Activated CD4-positive, alpha-beta memory T cell treated with anti-CD3 and anti-CD28 coated beads, Interleukin-2, amount 10 ng/mL, durations not matched to agents 7 days and 5 days (primary cell): ENCODE results near the gene MAP3K6. TPM values are rescaled to one million over a fixed set of nuclear protein-coding genes. Genes with fewer than 3 reads are reported as not detected.
"Not testable (repeated sequence)": the region's sequence is repeated elsewhere in the genome, so short reads cannot be mapped to it uniquely, and the experiment has no call there.

Source experiments
- CTCF ChIA-PET: fragments of 350-600 bp; sonication (Branson Sonifier 250); formaldehyde crosslinking; loops from one replicate; lab custom pipeline; 2021; ENCODE audit warnings: antibody characterized with exemption, inconsistent platforms; lab: Charles Lee
- POLR2A ChIA-PET: fragments of 350-600 bp; sonication (Branson Sonifier 250); formaldehyde crosslinking; loops from one replicate; lab custom pipeline; 2021; ENCODE audit warnings: antibody characterized with exemption; lab: Charles Lee
- DNase-seq: peaks from one replicate; pipeline ENCODE4 v3.0.0-alpha.2; 2020
- H3K27ac Mint-ChIP-seq: one replicate; pipeline ENCODE4 v1.8.0; 2021; ENCODE audit warnings: mild to moderate bottlenecking, mixed read lengths
- H3K27me3 Mint-ChIP-seq: one replicate; pipeline ENCODE4 v1.8.0; 2021; ENCODE audit warnings: mixed read lengths
- H3K36me3 Mint-ChIP-seq: one replicate; pipeline ENCODE4 v1.8.0; 2021; ENCODE audit warnings: low read depth, mixed read lengths
- H3K4me1 Mint-ChIP-seq: one replicate; pipeline ENCODE4 v1.8.0; 2021; ENCODE audit warnings: mixed read lengths
- H3K4me3 Mint-ChIP-seq: one replicate; pipeline ENCODE4 v1.8.0; 2021; ENCODE audit warnings: mild to moderate bottlenecking, mixed read lengths
- H3K9me3 Mint-ChIP-seq: one replicate; pipeline ENCODE4 v1.8.0; 2021; ENCODE audit warnings: mixed read lengths
- total RNA-seq, 2 experiments: library from RNA; stranded (reverse); gene quantifications; one replicate each; pipeline ENCODE4 v1.2.3, GENCODE V29; 2021

Gene MAP3K6
- total RNA-seq, 2 experiments from 2014 or later: 10.5 to 11.1 TPM

- Mint-ChIP-seq H3K27ac (no peak overlapping the region), H3K27me3 (no peaks in the 10 kb centered on the region), H3K4me1 (peaks cover 23% of the 10 kb centered on the region), H3K9me3 (no peaks in the 10 kb centered on the region), H3K36me3 (no peaks in the 10 kb centered on the region), H3K4me3 (peak overlapping the region; percentile 31)
- POLR2A ChIA-PET: interaction anchor here (0.9 to 4.9 kb wide), 4 partner anchors 16 to 262 kb away, joined by 3 to 24 read pairs (median 4); no protein-coding TSS in a partner anchor
- CTCF ChIA-PET: interaction anchor here (0.6 to 6.6 kb wide), 14 partner anchors 8 to 269 kb away, joined by 3 to 133 read pairs (median 6); partner anchors contain the start of genes AHDC1, MAP3K6 and SYTL1
- DNase-seq: no peak
Observed at GRCh38 chr1:27394282-27394658, 27.5 kb upstream of the MAP3K6 start.

- peaks cover 23% of the 10 kb centered on the region for H3K4me1 Mint-ChIP-seq
- no peak overlapping the region for H3K27ac Mint-ChIP-seq
- no peaks in the 10 kb centered on the region for H3K36me3 Mint-ChIP-seq
- DNase-seq: no peak
- ChIA-PET CTCF (interaction anchor here (1.1 to 6.6 kb wide), 6 partner anchors 8 to 97 kb away, joined by 3 to 133 read pairs (median 8); partner anchors contain the start of gene SYTL1), POLR2A (interaction anchor here (1.1 to 4.9 kb wide), 2 partner anchors 28 to 94 kb away, joined by 5 to 24 read pairs; partner anchors contain the start of gene MAP3K6)
- H3K9me3 Mint-ChIP-seq: no peaks in the 10 kb centered on the region
- H3K27me3 Mint-ChIP-seq: no peaks in the 10 kb centered on the region
- H3K4me3 Mint-ChIP-seq: peak overlapping the region; percentile 74
Observed at GRCh38 chr1:27393641-27394281, 27.0 kb upstream of the MAP3K6 start.

- CTCF ChIA-PET: interaction anchor here (1.2 to 6.6 kb wide), 2 partner anchors 10 to 96 kb away, joined by 3 to 133 read pairs; no protein-coding TSS in a partner anchor
- H3K36me3 Mint-ChIP-seq: no peaks in the 10 kb centered on the region
- DNase-seq: no peak
- peak overlapping the region; percentile 74 for H3K4me3 Mint-ChIP-seq
- peaks cover 25% of the 10 kb centered on the region for H3K4me1 Mint-ChIP-seq
- H3K27ac Mint-ChIP-seq: peak overlapping the region; percentile 54
- POLR2A ChIA-PET: interaction anchor here (1.1 to 4.9 kb wide), 2 partner anchors 27 to 93 kb away, joined by 5 to 24 read pairs; partner anchors contain the start of gene MAP3K6
- H3K9me3 Mint-ChIP-seq: no peaks in the 10 kb centered on the region
- H3K27me3 Mint-ChIP-seq: peaks cover 3% of the 10 kb centered on the region
Observed at GRCh38 chr1:27392778-27393635, 26.2 kb upstream of the MAP3K6 start.

GRCh38 chr1:27392096-27392777 lies 25.5 kb upstream of the MAP3K6 start, which contains the start of gene GPR3:
TSS of gene GPR3 (plus strand) at chr1:27392622. CDS start at chr1:27393799, 1,177 bp downstream.
- H3K27ac Mint-ChIP-seq: peak within 1 kb of the TSS; percentile 54
- H3K4me1 Mint-ChIP-seq: peaks cover 25% of the 10 kb centered on the region
- CTCF ChIA-PET: interaction anchor here (1.0 to 2.7 kb wide), 6 partner anchors 26 to 216 kb away, joined by 4 to 20 read pairs (median 10); partner anchors contain the start of gene MAP3K6
- POLR2A ChIA-PET: interaction anchor here (1.0 to 1.8 kb wide), 4 partner anchors 10 to 94 kb away, joined by 3 to 5 read pairs (median 4); no protein-coding TSS in a partner anchor
- H3K27me3 Mint-ChIP-seq: peaks cover 3% of the 10 kb centered on the region
- peak; percentile 95 for DNase-seq
- no peaks in the 10 kb centered on the region for H3K36me3 Mint-ChIP-seq
- H3K9me3 Mint-ChIP-seq: no peaks in the 10 kb centered on the region
- H3K4me3 Mint-ChIP-seq: peak within 1 kb of the TSS; percentile 74

GRCh38 chr1:27391511-27392095 lies 24.8 kb upstream of the MAP3K6 start:
- DNase-seq: no peak
- H3K27me3 Mint-ChIP-seq: peaks cover 6% of the 10 kb centered on the region
- ChIA-PET POLR2A (interaction anchor here (1.0 to 1.8 kb wide), 6 partner anchors 9 to 97 kb away, joined by 3 to 5 read pairs (median 3); no protein-coding TSS in a partner anchor), CTCF (interaction anchor here (1.0 to 2.7 kb wide), 12 partner anchors 9 to 217 kb away, joined by 3 to 20 read pairs (median 7); partner anchors contain the start of gene MAP3K6)
- peak overlapping the region; percentile 27 for H3K27ac Mint-ChIP-seq
- peaks cover 25% of the 10 kb centered on the region for H3K4me1 Mint-ChIP-seq
- no peaks in the 10 kb centered on the region for H3K9me3 Mint-ChIP-seq
- H3K36me3 Mint-ChIP-seq: no peaks in the 10 kb centered on the region
- peak overlapping the region; percentile 74 for H3K4me3 Mint-ChIP-seq

GRCh38 chr1:27388337-27389005 lies 21.7 kb upstream of the MAP3K6 start:
- H3K4me1 Mint-ChIP-seq: peaks cover 18% of the 10 kb centered on the region
- H3K27me3 Mint-ChIP-seq: peaks cover 10% of the 10 kb centered on the region
- no peak overlapping the region for H3K27ac Mint-ChIP-seq
- H3K4me3 Mint-ChIP-seq: no peak overlapping the region
- H3K9me3 Mint-ChIP-seq: no peaks in the 10 kb centered on the region
- H3K36me3 Mint-ChIP-seq: no peaks in the 10 kb centered on the region
- ChIA-PET POLR2A (interaction anchor here (1.0 to 2.8 kb wide), 2 partner anchors 31 to 46 kb away, joined by 4 to 8 read pairs; partner anchors contain the start of gene SYTL1), CTCF (interaction anchor here (0.7 to 8.9 kb wide), 16 partner anchors 16 to 344 kb away, joined by 3 to 123 read pairs (median 4); partner anchors contain the start of genes MAP3K6, SYTL1 and TMEM222)
- DNase-seq: peak; percentile 78

- H3K36me3 Mint-ChIP-seq, H3K4me1 Mint-ChIP-seq, DNase-seq, H3K4me3 Mint-ChIP-seq, H3K9me3 Mint-ChIP-seq, H3K27ac Mint-ChIP-seq, POLR2A ChIA-PET: not testable (repeated sequence)
- CTCF ChIA-PET: interaction anchor here (0.8 to 8.9 kb wide), 4 partner anchors 10 to 85 kb away, joined by 3 to 123 read pairs (median 3); no protein-coding TSS in a partner anchor
- peaks cover 18% of the 10 kb centered on the region for H3K27me3 Mint-ChIP-seq
Observed at GRCh38 chr1:27384797-27385196, 18.0 kb upstream of the MAP3K6 start.

- Mint-ChIP-seq H3K36me3 (no peaks in the 10 kb centered on the region), H3K4me3 (no peak overlapping the region), H3K27ac (no peak overlapping the region), H3K4me1 (peaks cover 2% of the 10 kb centered on the region), H3K27me3 (peaks cover 17% of the 10 kb centered on the region), H3K9me3 (no peaks in the 10 kb centered on the region)
- ChIA-PET CTCF (interaction anchor here (1.0 to 8.9 kb wide), 2 partner anchors 51 to 84 kb away, joined by 3 to 123 read pairs; no protein-coding TSS in a partner anchor), POLR2A (interaction anchor here (0.9 kb wide), 1 partner anchor 26 kb away, joined by 3 read pairs; no protein-coding TSS in a partner anchor)
- DNase-seq: no peak
Observed at GRCh38 chr1:27383661-27384060, 16.9 kb upstream of the MAP3K6 start.

GRCh38 chr1:27383039-27383605 lies 16.4 kb upstream of the MAP3K6 start, which contains the start of gene CD164L2:
TSS of gene CD164L2 (minus strand) at chr1:27383333. CDS start at chr1:27383239, 94 bp downstream.
- DNase-seq: peak; percentile 53
- Mint-ChIP-seq H3K4me3 (no peak within 1 kb of the TSS), H3K27me3 (peaks cover 15% of the 10 kb centered on the region), H3K27ac (no peak within 1 kb of the TSS), H3K36me3 (no peaks in the 10 kb centered on the region), H3K4me1 (no peaks in the 10 kb centered on the region), H3K9me3 (no peaks in the 10 kb centered on the region)
- ChIA-PET CTCF (interaction anchor here (0.9 to 8.9 kb wide), 4 partner anchors 12 to 83 kb away, joined by 3 to 123 read pairs (median 10); partner anchors contain the start of gene MAP3K6), POLR2A (interaction anchor here (1.2 to 1.5 kb wide), 2 partner anchors 9 to 18 kb away, joined by 3 to 4 read pairs; no protein-coding TSS in a partner anchor)

- no peak for DNase-seq
- no peak overlapping the region for H3K4me3 Mint-ChIP-seq
- no peaks in the 10 kb centered on the region for H3K4me1 Mint-ChIP-seq
- H3K27me3 Mint-ChIP-seq: peaks cover 15% of the 10 kb centered on the region
- POLR2A ChIA-PET: interaction anchor here (1.2 to 1.5 kb wide), 2 partner anchors 10 to 17 kb away, joined by 3 to 4 read pairs; no protein-coding TSS in a partner anchor
- H3K27ac Mint-ChIP-seq: no peak overlapping the region
- H3K9me3 Mint-ChIP-seq: no peaks in the 10 kb centered on the region
- CTCF ChIA-PET: interaction anchor here (0.9 to 8.9 kb wide), 7 partner anchors 9 to 288 kb away, joined by 3 to 123 read pairs (median 6); partner anchors contain the start of gene MAP3K6
- no peaks in the 10 kb centered on the region for H3K36me3 Mint-ChIP-seq
Observed at GRCh38 chr1:27381969-27382762, 15.4 kb upstream of the MAP3K6 start.
